Keratinocyte (primary cell): ENCODE results near the gene EPHB4. TPM values are rescaled to one million over a fixed set of nuclear protein-coding genes. Genes with fewer than 3 reads are reported as not detected.

Experiments
- DNase-seq: peaks from one replicate; pipeline ENCODE4 v3.0.0-alpha.2; 2011; ENCODE audit warnings: low read depth, missing footprints, low spot score
- FAIRE-seq: peaks from 2 replicates; lab custom pipeline; 2011; peaks lifted over from hg19 to GRCh38; lab: Jason Lieb, UNC
- H2AFZ ChIP-seq: 2 replicates; pipeline ENCODE4 v1.6.0; 2012; ENCODE audit warnings: low read length, control low read depth, inconsistent platforms; ENCODE audit not compliant: control insufficient read depth
- H3K27ac ChIP-seq: 2 replicates; pipeline ENCODE4 v1.5.1; 2011; ENCODE audit warnings: low read length; ENCODE audit not compliant: control insufficient read depth, insufficient read depth
- H3K27me3 ChIP-seq: 3 replicates; pipeline ENCODE4 v1.6.0; 2011; ENCODE audit warnings: low read length; ENCODE audit not compliant: control insufficient read depth, insufficient read depth; ENCODE audit errors: extremely low read depth
- H3K36me3 ChIP-seq, 2 experiments: 2 replicates in 1 of 2; 3 replicates in 1 of 2; pipeline ENCODE4 v1.5.1; 2011; ENCODE audit warnings: low read length in 2 of 2, mild to moderate bottlenecking in 1 of 2; ENCODE audit not compliant: control insufficient read depth in 2 of 2, insufficient read depth in 2 of 2; ENCODE audit errors: extremely low read depth in 1 of 2
- H3K4me1 ChIP-seq: 3 replicates; pipeline ENCODE4 v1.5.1; 2011; ENCODE audit warnings: low read length; ENCODE audit not compliant: control insufficient read depth, insufficient read depth; ENCODE audit errors: extremely low read depth
- H3K4me2 ChIP-seq: 3 replicates; pipeline ENCODE4 v1.6.0; 2011; ENCODE audit warnings: low read depth, low read length; ENCODE audit not compliant: control insufficient read depth, insufficient read depth; ENCODE audit errors: extremely low read depth
- H3K4me3 ChIP-seq, 3 experiments: fragments of 200-600 bp in 1 of 3; sonication (generic) in 1 of 3; 2 replicates in 2 of 3; 3 replicates in 1 of 3; pipeline ENCODE4 v1.5.1; 2011 to 2016; ENCODE audit warnings: low read length in 3 of 3, mild to moderate bottlenecking in 3 of 3, control low read depth in 2 of 3, inconsistent platforms in 1 of 3, low read depth in 1 of 3, mixed read lengths in 1 of 3, mixed run types in 1 of 3, moderate library complexity in 1 of 3; ENCODE audit not compliant: control insufficient read depth in 2 of 3, insufficient read depth in 2 of 3; ENCODE audit errors: extremely low read depth in 1 of 3
- H3K79me2 ChIP-seq: 2 replicates; pipeline ENCODE4 v1.6.0; 2012; ENCODE audit warnings: low read length; ENCODE audit not compliant: control insufficient read depth, insufficient read depth
- H3K9ac ChIP-seq: 3 replicates; pipeline ENCODE4 v1.6.0; 2011; ENCODE audit warnings: low read length; ENCODE audit not compliant: control insufficient read depth, insufficient read depth; ENCODE audit errors: extremely low read depth
- H3K9me1 ChIP-seq: 3 replicates; pipeline ENCODE4 v1.6.0; 2011; ENCODE audit warnings: low read length; ENCODE audit not compliant: control insufficient read depth, insufficient read depth; ENCODE audit errors: extremely low read depth
- H3K9me3 ChIP-seq: 2 replicates; pipeline ENCODE4 v1.5.1; 2012; ENCODE audit warnings: low read depth, low read length; ENCODE audit not compliant: control insufficient read depth
- H4K20me1 ChIP-seq: 3 replicates; pipeline ENCODE4 v1.6.0; 2011; ENCODE audit warnings: low read length; ENCODE audit not compliant: control insufficient read depth, insufficient read depth; ENCODE audit errors: extremely low read depth
- CTCF ChIP-seq, 3 experiments: IDR thresholded peaks in 1 of 3; conservative IDR thresholded peaks in 1 of 3; optimal IDR thresholded peaks in 1 of 3; 2 replicates in 2 of 3; 3 replicates in 1 of 3; pipeline versions ENCODE3 to v1.5.1; 2011; ENCODE audit warnings: low read length in 3 of 3, mild to moderate bottlenecking in 3 of 3, moderate library complexity in 2 of 3, control low read depth in 1 of 3, inconsistent platforms in 1 of 3; ENCODE audit not compliant: insufficient read depth in 2 of 3; ENCODE audit errors: extremely low read depth in 1 of 3
- EZH2 ChIP-seq: IDR thresholded peaks from one replicate; pipeline ENCODE4 v1.6.1; 2012; ENCODE audit warnings: inconsistent platforms, mild to moderate bottlenecking, low read length, moderate library complexity
- dilution Hi-C: fragments of 300-500 bp; cut with MboI; formaldehyde crosslinking; loops from one replicate; pipeline ENCODE4 v1.7.0; 2020; ENCODE audit warnings: low sequenced_read_pairs; ENCODE audit not compliant: extremely low pct_ligation_motif_present
- polyA plus RNA-seq, 5 experiments: library from polyadenylated mRNA; depleted of rRNA in 3 of 5; stranded (reverse) in 3 of 5; stranded (forward) in 1 of 5; unstranded in 1 of 5; fragments of >200 nt; gene quantifications; 1 replicate in 1 of 5; 2 replicates in 3 of 5; 3 replicates in 1 of 5; pipeline versions ENCODE4 v1.2.1 to v1.2.3, GENCODE V29; 2011 to 2012; ENCODE audit warnings: missing spikeins in 2 of 5, low read depth in 1 of 5, low replicate concordance in 1 of 5

EPHB4 gene
- polyA plus RNA-seq, 1 donor (not counting 4 experiments of a cell fraction or from before 2014, with no cell fraction given): 61.4 TPM

GRCh38 chr7:100778061-100778621 is 49.2 kb downstream of the EPHB4 start:
- Histone ChIP-seq H3K27ac (no peak overlapping the region), H3K36me3 (no peaks in the 10 kb centered on the region), H3K9ac (no peak overlapping the region), H3K4me3 (no peak overlapping the region), H4K20me1 (no peaks in the 10 kb centered on the region), H2AFZ (no peak overlapping the region), H3K4me1 (no peaks in the 10 kb centered on the region), H3K79me2 (no peaks in the 10 kb centered on the region), H3K4me2 (no peak overlapping the region), H3K9me1 (no peaks in the 10 kb centered on the region), H3K27me3 (no peaks in the 10 kb centered on the region), H3K9me3 (no peaks in the 10 kb centered on the region)
- FAIRE-seq: no peak
- DNase-seq: no peak
- TF ChIP-seq EZH2 (no peak), CTCF (optimal IDR thresholded peaks at IDR 0.05 in 1 of 3, IDR thresholded peaks at IDR 0.05 in 1 of 3, conservative IDR thresholded peaks at IDR 0.05 in 1 of 3; ENCODE audit: extremely low read depth in 1 of 3, insufficient read depth in 2 of 3, low read length in 3 of 3) (no peak)
- dilution Hi-C loops: no loop called here

GRCh38 chr7:100773491-100773890 is 53.8 kb downstream of the EPHB4 start:
- Histone ChIP-seq H2AFZ (no peak overlapping the region), H4K20me1 (no peaks in the 10 kb centered on the region), H3K36me3 (no peaks in the 10 kb centered on the region), H3K4me3 (no peak overlapping the region), H3K79me2 (no peaks in the 10 kb centered on the region), H3K9me3 (no peaks in the 10 kb centered on the region), H3K4me1 (no peaks in the 10 kb centered on the region), H3K9ac (no peak overlapping the region), H3K27me3 (no peaks in the 10 kb centered on the region), H3K4me2 (no peak overlapping the region), H3K9me1 (no peaks in the 10 kb centered on the region), H3K27ac (no peak overlapping the region)
- no peak for FAIRE-seq
- dilution Hi-C loops: no loop called here
- TF ChIP-seq EZH2: no peak
- TF ChIP-seq CTCF (optimal IDR thresholded peaks at IDR 0.05 in 1 of 3, IDR thresholded peaks at IDR 0.05 in 1 of 3, conservative IDR thresholded peaks at IDR 0.05 in 1 of 3; ENCODE audit: extremely low read depth in 1 of 3, insufficient read depth in 2 of 3, low read length in 3 of 3): no peak
- DNase-seq: no peak
